Activated naive CD4-positive, alpha-beta T cell treated with Interleukin-2 at 50 U/mL for 16 hours (primary cell): ENCODE data around the gene DTX2.
A peak's percentile ranks its signal among the peaks of the same experiment; 100 is the strongest.
"Not testable (repeated sequence)": the region's sequence is repeated elsewhere in the genome, so short reads cannot be mapped to it uniquely, and the experiment has no call there.

Experiments
- DNase-seq: peaks from one replicate; pipeline ENCODE4 v3.0.0-alpha.2; 2020

Gene DTX2

GRCh38 chr7:76513817-76514799, 52.6 kb downstream of the DTX2 start:
- no peak for DNase-seq

- DNase-seq = no peak
These were observed 53.6 kb downstream of the DTX2 start for GRCh38 chr7:76514926-76515771.

GRCh38 chr7:76515999-76516443, 54.5 kb downstream of the DTX2 start:
- DNase-seq = peak; percentile 44

GRCh38 chr7:76516932-76517331, 55.4 kb downstream of the DTX2 start:
- DNase-seq = not testable (repeated sequence)

GRCh38 chr7:76526183-76526582, 64.7 kb downstream of the DTX2 start:
- not testable (repeated sequence) for DNase-seq

- not testable (repeated sequence) for DNase-seq
These were observed 70.1 kb downstream of the DTX2 start for GRCh38 chr7:76531643-76532042.

GRCh38 chr7:76543197-76543596, 81.7 kb downstream of the DTX2 start, which contains the start of gene SPDYE16:
SPDYE16 (minus strand) TSS chr7:76543297; CDS start chr7:76541459, 1,838 bp downstream.
- not testable (repeated sequence) for DNase-seq

GRCh38 chr7:76549025-76549854, 87.7 kb downstream of the DTX2 start:
- peak; percentile 93 for DNase-seq

- DNase-seq = not testable (repeated sequence)
These were observed 88.3 kb downstream of the DTX2 start for GRCh38 chr7:76549855-76550248.

GRCh38 chr7:76551992-76552391, 90.5 kb downstream of the DTX2 start:
- DNase-seq = not testable (repeated sequence)
